Stimulated activated CD4-positive, alpha-beta T cell treated with anti-CD3 and anti-CD28 coated beads, Interleukin-4, amount 100 ng/mL, for 1 hour (primary cell): ENCODE measurements around the gene TTC28.

Experiments used
- DNase-seq: peaks from one replicate; pipeline ENCODE4 v3.0.0-alpha.2; 2020

The TTC28 gene

GRCh38 chr22:28252539-28252938 lies 427.1 kb downstream of the TTC28 start:
- DNase-seq, result no peak

GRCh38 chr22:28250036-28250695 lies 429.5 kb downstream of the TTC28 start:
- no peak for DNase-seq

- DNase-seq, result no peak
Measured at GRCh38 chr22:28249402-28249801, 430.2 kb downstream of the TTC28 start.

GRCh38 chr22:28247667-28248363 lies 431.8 kb downstream of the TTC28 start:
- no peak for DNase-seq

- no peak for DNase-seq
Measured at GRCh38 chr22:28247136-28247535, 432.5 kb downstream of the TTC28 start.

- DNase-seq, result no peak
Measured at GRCh38 chr22:28246397-28246796, 433.2 kb downstream of the TTC28 start.

- no peak for DNase-seq
Measured at GRCh38 chr22:28245579-28246224, 433.9 kb downstream of the TTC28 start.

GRCh38 chr22:28244757-28245156 lies 434.9 kb downstream of the TTC28 start:
- no peak for DNase-seq

- DNase-seq, result no peak
Measured at GRCh38 chr22:28243539-28243938, 436.1 kb downstream of the TTC28 start.

GRCh38 chr22:28241656-28242290 lies 437.9 kb downstream of the TTC28 start:
- DNase-seq, result no peak

- no peak for DNase-seq
Measured at GRCh38 chr22:28239941-28240340, 439.7 kb downstream of the TTC28 start.

- no peak for DNase-seq
Measured at GRCh38 chr22:28237783-28238182, 441.9 kb downstream of the TTC28 start.

GRCh38 chr22:28237112-28237511 lies 442.5 kb downstream of the TTC28 start:
- no peak for DNase-seq

GRCh38 chr22:28232204-28232603 lies 447.4 kb downstream of the TTC28 start:
- DNase-seq, result no peak

- no peak for DNase-seq
Measured at GRCh38 chr22:28231441-28231840, 448.2 kb downstream of the TTC28 start.

GRCh38 chr22:28230671-28231070 lies 449.0 kb downstream of the TTC28 start:
- no peak for DNase-seq

- DNase-seq, result no peak
Measured at GRCh38 chr22:28229566-28230485, 449.8 kb downstream of the TTC28 start.

- DNase-seq, result no peak
Measured at GRCh38 chr22:28223826-28224225, 455.8 kb downstream of the TTC28 start.

- DNase-seq, result no peak
Measured at GRCh38 chr22:28222976-28223745, 456.5 kb downstream of the TTC28 start.

- no peak for DNase-seq
Measured at GRCh38 chr22:28222571-28222970, 457.1 kb downstream of the TTC28 start.

GRCh38 chr22:28222052-28222451 lies 457.6 kb downstream of the TTC28 start:
- DNase-seq, result no peak
